HEK293 (cell line): ENCODE results near the gene ENOX2.

Source experiments
- CTCF ChIA-PET: fragments of 350-600 bp; formaldehyde crosslinking; extraction: SDS; loops from one replicate; lab custom pipeline; 2021; ENCODE audit warnings: antibody characterized with exemption; lab: Yijun Ruan, JAX
- POLR2A ChIA-PET: fragments of 300-600 bp; formaldehyde crosslinking; extraction: SDS; loops from one replicate; lab custom pipeline; 2020; ENCODE audit warnings: antibody characterized with exemption, inconsistent platforms; lab: Yijun Ruan, JAX
- H3K27ac ChIP-seq: fragments of 200-500 bp; sonication (Bioruptor generic); 2 replicates; pipeline ENCODE4 v1.5.1; 2014; ENCODE audit warnings: low read depth, low read length, control low read depth, inconsistent platforms; ENCODE audit errors: extremely low read depth
- H3K36me3 ChIP-seq, 2 experiments: fragments of 200-500 bp in 1 of 2; sonication (Bioruptor generic) in 1 of 2; 1 replicate in 1 of 2; 2 replicates in 1 of 2; pipeline ENCODE4 v1.5.1; 2014 to 2017; ENCODE audit warnings: inconsistent platforms in 2 of 2, low read length in 2 of 2; ENCODE audit not compliant: control insufficient read depth in 2 of 2, insufficient read depth in 1 of 2
- H3K4me1 ChIP-seq: fragments of 200-500 bp; sonication (Bioruptor generic); 2 replicates; pipeline ENCODE4 v1.5.1; 2014; ENCODE audit warnings: mild to moderate bottlenecking, low read length, inconsistent platforms; ENCODE audit not compliant: control insufficient read depth, insufficient read depth
- H3K4me3 ChIP-seq: 2 replicates; pipeline ENCODE4 v1.5.1; 2011; ENCODE audit warnings: low read depth, mild to moderate bottlenecking, control low read depth, low read length, moderate library complexity
- H3K9me3 ChIP-seq: fragments of 200-500 bp; sonication (Bioruptor generic); 2 replicates; pipeline ENCODE4 v1.5.1; 2014; ENCODE audit warnings: low read depth, low read length, inconsistent platforms; ENCODE audit not compliant: control insufficient read depth, insufficient read depth
- EGR2 ChIP-seq: fragments of 450-650 bp; formaldehyde crosslinking; IDR thresholded peaks from 2 replicates; pipeline ENCODE4 v1.5.1; 2016; ENCODE audit warnings: low read depth, missing biosample characterization, missing genetic modification characterization
- HOXC10 ChIP-seq: sonication (generic); formaldehyde crosslinking; IDR thresholded peaks from 2 replicates; pipeline ENCODE4 v1.8.1; 2023; ENCODE audit warnings: mild to moderate bottlenecking, missing genetic modification reagents
- SP2 ChIP-seq: fragments of 450-650 bp; formaldehyde crosslinking; IDR thresholded peaks from 2 replicates; pipeline ENCODE4 v1.5.1; 2016; ENCODE audit warnings: missing biosample characterization, missing genetic modification characterization
- SP7 ChIP-seq: fragments of 450-650 bp; formaldehyde crosslinking; IDR thresholded peaks from 2 replicates; pipeline ENCODE4 v1.5.1; 2016; ENCODE audit warnings: missing biosample characterization, missing genetic modification characterization
- ZNF138 ChIP-seq: fragments of 450-650 bp; formaldehyde crosslinking; IDR thresholded peaks from 2 replicates; pipeline ENCODE4 v1.5.1; 2016; ENCODE audit warnings: missing biosample characterization, missing genetic modification characterization, borderline replicate concordance
- ZNF223 ChIP-seq: fragments of 450-650 bp; formaldehyde crosslinking; IDR thresholded peaks from 2 replicates; pipeline ENCODE4 v1.5.1; 2016; ENCODE audit warnings: missing biosample characterization, missing genetic modification characterization
- ZNF501 ChIP-seq: fragments of 450-650 bp; formaldehyde crosslinking; IDR thresholded peaks from 2 replicates; pipeline ENCODE4 v1.5.1; 2016; ENCODE audit warnings: missing biosample characterization, missing genetic modification characterization
- ZNF529 ChIP-seq: fragments of 450-650 bp; formaldehyde crosslinking; IDR thresholded peaks from 2 replicates; pipeline ENCODE4 v1.5.1; 2017; ENCODE audit warnings: missing genetic modification characterization, missing biosample characterization; ENCODE audit not compliant: insufficient replicate concordance
- ZNF626 ChIP-seq: fragments of 450-650 bp; sonication (Bioruptor Pico); formaldehyde crosslinking; IDR thresholded peaks from 2 replicates; pipeline ENCODE4 v1.5.1; 2018; ENCODE audit warnings: missing biosample characterization, missing genetic modification characterization, inconsistent platforms
- ZSCAN23 ChIP-seq: fragments of 450-650 bp; formaldehyde crosslinking; IDR thresholded peaks from 2 replicates; pipeline ENCODE4 v1.5.1; 2016; ENCODE audit warnings: missing biosample characterization, missing genetic modification characterization
- TF ChIP-seq, protein P1 (sequence below): IDR thresholded peaks from 2 replicates; pipeline ENCODE4 v1.6.1; 2011; ENCODE audit warnings: mild to moderate bottlenecking, low read depth, low read length, borderline replicate concordance
- TF ChIP-seq, protein P2 (sequence below): fragments of 450-650 bp; formaldehyde crosslinking; IDR thresholded peaks from 2 replicates; pipeline ENCODE4 v1.5.1; 2016; ENCODE audit warnings: missing biosample characterization, missing genetic modification characterization
- TF ChIP-seq, protein P3 (sequence below): fragments of 450-650 bp; formaldehyde crosslinking; IDR thresholded peaks from 2 replicates; pipeline ENCODE4 v1.5.1; 2016; ENCODE audit warnings: missing biosample characterization, missing genetic modification characterization
- TF ChIP-seq, protein P4 (sequence below): fragments of 450-650 bp; formaldehyde crosslinking; IDR thresholded peaks from 2 replicates; pipeline ENCODE4 v1.5.1; 2016; ENCODE audit warnings: missing biosample characterization, missing genetic modification characterization
- TF ChIP-seq, protein P5 (sequence below): fragments of 450-650 bp; formaldehyde crosslinking; conservative IDR thresholded peaks from 2 replicates; pipeline ENCODE4 v1.5.1; 2016; ENCODE audit warnings: low read depth, missing biosample characterization, missing genetic modification characterization
- TF ChIP-seq, protein P6 (sequence below): fragments of 450-650 bp; formaldehyde crosslinking; IDR thresholded peaks from 2 replicates; pipeline ENCODE4 v1.5.1; 2016; ENCODE audit warnings: missing biosample characterization, missing genetic modification characterization
- TF ChIP-seq, protein P7 (sequence below): fragments of 450-650 bp; formaldehyde crosslinking; IDR thresholded peaks from 2 replicates; pipeline ENCODE4 v1.5.1; 2016; ENCODE audit warnings: missing biosample characterization, missing genetic modification characterization, borderline replicate concordance
- TF ChIP-seq, protein P8 (sequence below): fragments of 450-650 bp; IDR thresholded peaks from 2 replicates; pipeline ENCODE4 v1.5.1; 2018; ENCODE audit warnings: missing biosample characterization, missing genetic modification characterization

The ENOX2 gene

DNA sequence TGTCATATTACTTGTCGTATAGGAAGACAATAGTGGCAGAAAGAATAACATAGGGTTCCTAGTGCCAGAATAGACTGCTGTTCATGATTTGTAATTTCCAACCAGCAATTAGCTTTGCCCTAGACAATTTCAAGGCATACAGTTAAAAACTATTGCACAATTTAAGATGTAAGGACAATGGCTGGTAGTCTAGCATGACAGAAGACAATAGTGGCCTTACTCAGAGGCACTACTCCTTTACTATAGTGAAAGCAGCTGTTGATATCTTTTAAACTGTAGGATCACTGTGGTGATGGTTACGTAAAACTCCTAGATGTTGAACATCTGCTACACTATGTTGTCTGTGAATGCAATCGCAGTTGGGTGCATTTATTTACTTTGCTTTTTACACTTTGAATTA, 266.7 kb downstream of the ENOX2 start:
- Histone ChIP-seq H3K27ac (no peak overlapping the region), H3K4me3 (no peak overlapping the region), H3K4me1 (no peaks in the 10 kb centered on the region)
- ChIA-PET CTCF (no interaction called here), POLR2A (no interaction called here)
- no peak for TF ChIP-seq ZSCAN23 (tag by site-specific recombination)
- TF ChIP-seq SP7 (tag by site-specific recombination) = no peak
- TF ChIP-seq, protein P1, sequence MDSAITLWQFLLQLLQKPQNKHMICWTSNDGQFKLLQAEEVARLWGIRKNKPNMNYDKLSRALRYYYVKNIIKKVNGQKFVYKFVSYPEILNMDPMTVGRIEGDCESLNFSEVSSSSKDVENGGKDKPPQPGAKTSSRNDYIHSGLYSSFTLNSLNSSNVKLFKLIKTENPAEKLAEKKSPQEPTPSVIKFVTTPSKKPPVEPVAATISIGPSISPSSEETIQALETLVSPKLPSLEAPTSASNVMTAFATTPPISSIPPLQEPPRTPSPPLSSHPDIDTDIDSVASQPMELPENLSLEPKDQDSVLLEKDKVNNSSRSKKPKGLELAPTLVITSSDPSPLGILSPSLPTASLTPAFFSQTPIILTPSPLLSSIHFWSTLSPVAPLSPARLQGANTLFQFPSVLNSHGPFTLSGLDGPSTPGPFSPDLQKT = no peak
- no peak for TF ChIP-seq ZNF501 (tag by site-specific recombination)
- no peak for TF ChIP-seq ZNF626 (tag by site-specific recombination)
- TF ChIP-seq, protein P2, sequence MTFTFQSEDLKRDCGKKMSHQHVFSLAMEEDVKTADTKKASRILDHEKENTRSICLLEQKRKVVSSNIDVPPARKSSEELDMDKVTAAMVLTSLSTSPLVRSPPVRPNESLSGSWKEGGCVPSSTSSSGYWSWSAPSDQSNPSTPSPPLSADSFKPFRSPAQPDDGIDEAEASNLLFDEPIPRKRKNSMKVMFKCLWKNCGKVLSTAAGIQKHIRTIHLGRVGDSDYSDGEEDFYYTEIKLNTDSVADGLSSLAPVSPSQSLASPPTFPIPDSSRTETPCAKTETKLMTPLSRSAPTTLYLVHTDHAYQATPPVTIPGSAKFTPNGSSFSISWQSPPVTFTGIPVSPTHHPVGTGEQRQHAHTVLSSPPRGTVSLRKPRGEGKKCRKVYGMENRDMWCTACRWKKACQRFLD (tag by site-specific recombination) = no peak
- TF ChIP-seq HOXC10 (CRISPR knock-in tag) = no peak
- TF ChIP-seq, protein P3, sequence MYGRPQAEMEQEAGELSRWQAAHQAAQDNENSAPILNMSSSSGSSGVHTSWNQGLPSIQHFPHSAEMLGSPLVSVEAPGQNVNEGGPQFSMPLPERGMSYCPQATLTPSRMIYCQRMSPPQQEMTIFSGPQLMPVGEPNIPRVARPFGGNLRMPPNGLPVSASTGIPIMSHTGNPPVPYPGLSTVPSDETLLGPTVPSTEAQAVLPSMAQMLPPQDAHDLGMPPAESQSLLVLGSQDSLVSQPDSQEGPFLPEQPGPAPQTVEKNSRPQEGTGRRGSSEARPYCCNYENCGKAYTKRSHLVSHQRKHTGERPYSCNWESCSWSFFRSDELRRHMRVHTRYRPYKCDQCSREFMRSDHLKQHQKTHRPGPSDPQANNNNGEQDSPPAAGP (tag by site-specific recombination) = no peak
- TF ChIP-seq, protein P4, sequence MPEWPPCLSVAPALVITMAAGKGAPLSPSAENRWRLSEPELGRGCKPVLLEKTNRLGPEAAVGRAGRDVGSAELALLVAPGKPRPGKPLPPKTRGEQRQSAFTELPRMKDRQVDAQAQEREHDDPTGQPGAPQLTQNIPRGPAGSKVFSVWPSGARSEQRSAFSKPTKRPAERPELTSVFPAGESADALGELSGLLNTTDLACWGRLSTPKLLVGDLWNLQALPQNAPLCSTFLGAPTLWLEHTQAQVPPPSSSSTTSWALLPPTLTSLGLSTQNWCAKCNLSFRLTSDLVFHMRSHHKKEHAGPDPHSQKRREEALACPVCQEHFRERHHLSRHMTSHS (tag by site-specific recombination) = no peak
- no peak for TF ChIP-seq ZNF529 (tag by site-specific recombination)
- no peak for TF ChIP-seq ZNF138 (tag by site-specific recombination)
- TF ChIP-seq, protein P5, sequence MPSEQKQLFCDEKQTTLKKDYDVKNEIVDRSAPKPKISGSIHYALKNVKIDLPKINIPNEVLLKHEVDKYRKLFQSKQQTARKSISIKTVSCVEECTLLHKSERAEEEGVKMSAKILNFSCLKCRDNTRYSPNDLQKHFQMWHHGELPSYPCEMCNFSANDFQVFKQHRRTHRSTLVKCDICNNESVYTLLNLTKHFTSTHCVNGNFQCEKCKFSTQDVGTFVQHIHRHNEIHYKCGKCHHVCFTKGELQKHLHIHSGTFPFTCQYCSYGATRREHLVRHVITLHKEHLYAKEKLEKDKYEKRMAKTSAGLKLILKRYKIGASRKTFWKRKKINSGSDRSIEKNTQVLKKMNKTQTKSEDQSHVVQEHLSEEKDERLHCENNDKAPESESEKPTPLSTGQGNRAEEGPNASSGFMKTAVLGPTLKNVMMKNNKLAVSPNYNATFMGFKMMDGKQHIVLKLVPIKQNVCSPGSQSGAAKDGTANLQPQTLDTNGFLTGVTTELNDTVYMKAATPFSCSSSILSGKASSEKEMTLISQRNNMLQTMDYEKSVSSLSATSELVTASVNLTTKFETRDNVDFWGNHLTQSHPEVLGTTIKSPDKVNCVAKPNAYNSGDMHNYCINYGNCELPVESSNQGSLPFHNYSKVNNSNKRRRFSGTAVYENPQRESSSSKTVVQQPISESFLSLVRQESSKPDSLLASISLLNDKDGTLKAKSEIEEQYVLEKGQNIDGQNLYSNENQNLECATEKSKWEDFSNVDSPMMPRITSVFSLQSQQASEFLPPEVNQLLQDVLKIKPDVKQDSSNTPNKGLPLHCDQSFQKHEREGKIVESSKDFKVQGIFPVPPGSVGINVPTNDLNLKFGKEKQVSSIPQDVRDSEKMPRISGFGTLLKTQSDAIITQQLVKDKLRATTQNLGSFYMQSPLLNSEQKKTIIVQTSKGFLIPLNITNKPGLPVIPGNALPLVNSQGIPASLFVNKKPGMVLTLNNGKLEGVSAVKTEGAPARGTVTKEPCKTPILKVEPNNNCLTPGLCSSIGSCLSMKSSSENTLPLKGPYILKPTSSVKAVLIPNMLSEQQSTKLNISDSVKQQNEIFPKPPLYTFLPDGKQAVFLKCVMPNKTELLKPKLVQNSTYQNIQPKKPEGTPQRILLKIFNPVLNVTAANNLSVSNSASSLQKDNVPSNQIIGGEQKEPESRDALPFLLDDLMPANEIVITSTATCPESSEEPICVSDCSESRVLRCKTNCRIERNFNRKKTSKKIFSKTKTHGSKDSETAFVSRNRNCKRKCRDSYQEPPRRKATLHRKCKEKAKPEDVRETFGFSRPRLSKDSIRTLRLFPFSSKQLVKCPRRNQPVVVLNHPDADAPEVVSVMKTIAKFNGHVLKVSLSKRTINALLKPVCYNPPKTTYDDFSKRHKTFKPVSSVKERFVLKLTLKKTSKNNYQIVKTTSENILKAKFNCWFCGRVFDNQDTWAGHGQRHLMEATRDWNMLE (tag by site-specific recombination) = no peak
- TF ChIP-seq SP2 (tag by site-specific recombination) = no peak
- TF ChIP-seq, protein P6, sequence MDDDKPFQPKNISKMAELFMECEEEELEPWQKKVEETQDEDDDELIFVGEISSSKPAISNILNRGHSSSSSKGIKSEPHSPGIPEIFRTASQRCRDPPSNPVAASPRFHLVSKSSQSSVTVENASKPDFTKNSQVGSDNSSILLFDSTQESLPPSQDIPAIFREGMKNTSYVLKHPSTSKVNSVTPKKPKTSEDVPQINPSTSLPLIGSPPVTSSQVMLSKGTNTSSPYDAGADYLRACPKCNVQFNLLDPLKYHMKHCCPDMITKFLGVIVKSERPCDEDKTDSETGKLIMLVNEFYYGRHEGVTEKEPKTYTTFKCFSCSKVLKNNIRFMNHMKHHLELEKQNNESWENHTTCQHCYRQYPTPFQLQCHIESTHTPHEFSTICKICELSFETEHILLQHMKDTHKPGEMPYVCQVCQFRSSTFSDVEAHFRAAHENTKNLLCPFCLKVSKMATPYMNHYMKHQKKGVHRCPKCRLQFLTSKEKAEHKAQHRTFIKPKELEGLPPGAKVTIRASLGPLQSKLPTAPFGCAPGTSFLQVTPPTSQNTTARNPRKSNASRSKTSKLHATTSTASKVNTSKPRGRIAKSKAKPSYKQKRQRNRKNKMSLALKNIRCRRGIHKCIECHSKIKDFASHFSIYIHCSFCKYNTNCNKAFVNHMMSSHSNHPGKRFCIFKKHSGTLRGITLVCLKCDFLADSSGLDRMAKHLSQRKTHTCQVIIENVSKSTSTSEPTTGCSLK (tag by site-specific recombination) = no peak
- TF ChIP-seq EGR2 = no peak
- TF ChIP-seq, protein P7, sequence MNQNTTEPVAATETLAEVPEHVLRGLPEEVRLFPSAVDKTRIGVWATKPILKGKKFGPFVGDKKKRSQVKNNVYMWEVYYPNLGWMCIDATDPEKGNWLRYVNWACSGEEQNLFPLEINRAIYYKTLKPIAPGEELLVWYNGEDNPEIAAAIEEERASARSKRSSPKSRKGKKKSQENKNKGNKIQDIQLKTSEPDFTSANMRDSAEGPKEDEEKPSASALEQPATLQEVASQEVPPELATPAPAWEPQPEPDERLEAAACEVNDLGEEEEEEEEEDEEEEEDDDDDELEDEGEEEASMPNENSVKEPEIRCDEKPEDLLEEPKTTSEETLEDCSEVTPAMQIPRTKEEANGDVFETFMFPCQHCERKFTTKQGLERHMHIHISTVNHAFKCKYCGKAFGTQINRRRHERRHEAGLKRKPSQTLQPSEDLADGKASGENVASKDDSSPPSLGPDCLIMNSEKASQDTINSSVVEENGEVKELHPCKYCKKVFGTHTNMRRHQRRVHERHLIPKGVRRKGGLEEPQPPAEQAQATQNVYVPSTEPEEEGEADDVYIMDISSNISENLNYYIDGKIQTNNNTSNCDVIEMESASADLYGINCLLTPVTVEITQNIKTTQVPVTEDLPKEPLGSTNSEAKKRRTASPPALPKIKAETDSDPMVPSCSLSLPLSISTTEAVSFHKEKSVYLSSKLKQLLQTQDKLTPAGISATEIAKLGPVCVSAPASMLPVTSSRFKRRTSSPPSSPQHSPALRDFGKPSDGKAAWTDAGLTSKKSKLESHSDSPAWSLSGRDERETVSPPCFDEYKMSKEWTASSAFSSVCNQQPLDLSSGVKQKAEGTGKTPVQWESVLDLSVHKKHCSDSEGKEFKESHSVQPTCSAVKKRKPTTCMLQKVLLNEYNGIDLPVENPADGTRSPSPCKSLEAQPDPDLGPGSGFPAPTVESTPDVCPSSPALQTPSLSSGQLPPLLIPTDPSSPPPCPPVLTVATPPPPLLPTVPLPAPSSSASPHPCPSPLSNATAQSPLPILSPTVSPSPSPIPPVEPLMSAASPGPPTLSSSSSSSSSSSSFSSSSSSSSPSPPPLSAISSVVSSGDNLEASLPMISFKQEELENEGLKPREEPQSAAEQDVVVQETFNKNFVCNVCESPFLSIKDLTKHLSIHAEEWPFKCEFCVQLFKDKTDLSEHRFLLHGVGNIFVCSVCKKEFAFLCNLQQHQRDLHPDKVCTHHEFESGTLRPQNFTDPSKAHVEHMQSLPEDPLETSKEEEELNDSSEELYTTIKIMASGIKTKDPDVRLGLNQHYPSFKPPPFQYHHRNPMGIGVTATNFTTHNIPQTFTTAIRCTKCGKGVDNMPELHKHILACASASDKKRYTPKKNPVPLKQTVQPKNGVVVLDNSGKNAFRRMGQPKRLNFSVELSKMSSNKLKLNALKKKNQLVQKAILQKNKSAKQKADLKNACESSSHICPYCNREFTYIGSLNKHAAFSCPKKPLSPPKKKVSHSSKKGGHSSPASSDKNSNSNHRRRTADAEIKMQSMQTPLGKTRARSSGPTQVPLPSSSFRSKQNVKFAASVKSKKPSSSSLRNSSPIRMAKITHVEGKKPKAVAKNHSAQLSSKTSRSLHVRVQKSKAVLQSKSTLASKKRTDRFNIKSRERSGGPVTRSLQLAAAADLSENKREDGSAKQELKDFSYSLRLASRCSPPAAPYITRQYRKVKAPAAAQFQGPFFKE = no peak
- TF ChIP-seq, protein P8, sequence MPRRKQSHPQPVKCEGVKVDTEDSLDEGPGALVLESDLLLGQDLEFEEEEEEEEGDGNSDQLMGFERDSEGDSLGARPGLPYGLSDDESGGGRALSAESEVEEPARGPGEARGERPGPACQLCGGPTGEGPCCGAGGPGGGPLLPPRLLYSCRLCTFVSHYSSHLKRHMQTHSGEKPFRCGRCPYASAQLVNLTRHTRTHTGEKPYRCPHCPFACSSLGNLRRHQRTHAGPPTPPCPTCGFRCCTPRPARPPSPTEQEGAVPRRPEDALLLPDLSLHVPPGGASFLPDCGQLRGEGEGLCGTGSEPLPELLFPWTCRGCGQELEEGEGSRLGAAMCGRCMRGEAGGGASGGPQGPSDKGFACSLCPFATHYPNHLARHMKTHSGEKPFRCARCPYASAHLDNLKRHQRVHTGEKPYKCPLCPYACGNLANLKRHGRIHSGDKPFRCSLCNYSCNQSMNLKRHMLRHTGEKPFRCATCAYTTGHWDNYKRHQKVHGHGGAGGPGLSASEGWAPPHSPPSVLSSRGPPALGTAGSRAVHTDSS (tag by site-specific recombination) = no peak
- no peak for TF ChIP-seq ZNF223 (tag by site-specific recombination)
- TF ChIP-seq, all 188 proteins: peak for 0
- Histone ChIP-seq H3K9me3 (no peaks in the 10 kb centered on the region), H3K36me3 (no peaks in the 10 kb centered on the region)
